SK-N-MC (cell line): ENCODE results near the gene ABCD2.

ENCODE experiments used
- EZH2 ChIP-seq: fragments of 200-600 bp; sonication (generic); IDR thresholded peaks from one replicate; pipeline ENCODE4 v1.6.1; 2017; ENCODE audit warnings: antibody characterized with exemption
- FOXP2 ChIP-seq: optimal IDR thresholded peaks from 2 replicates; pipeline ENCODE3; 2011; ENCODE audit warnings: mild to moderate bottlenecking, moderate library complexity; ENCODE audit not compliant: insufficient read depth; ENCODE audit errors: extremely low read length, control extremely low read depth
- POLR2AphosphoS5 ChIP-seq: IDR thresholded peaks from 2 replicates; pipeline ENCODE4 v1.6.1; 2012; ENCODE audit warnings: mild to moderate bottlenecking, low read depth, low read length, borderline replicate concordance

DNA sequence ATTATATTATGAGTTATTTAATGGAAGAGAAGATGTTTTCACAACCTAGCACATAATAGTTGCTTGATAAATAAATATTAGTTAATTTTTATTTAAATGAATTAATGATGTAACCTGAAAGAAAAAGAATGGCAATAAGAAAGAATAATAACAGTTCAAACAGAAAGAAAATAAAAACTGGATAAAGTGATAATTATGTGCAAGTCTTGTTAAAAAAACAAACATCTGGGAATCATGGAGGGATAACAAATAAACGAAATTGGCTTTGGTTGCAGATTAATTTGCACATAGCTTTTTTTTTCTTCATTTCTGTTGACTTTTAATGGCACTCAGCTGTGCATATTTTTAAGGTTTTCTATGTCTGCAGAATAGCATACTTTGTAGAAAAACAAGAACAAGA, 23.4 kb upstream of the ABCD2 start:
- TF ChIP-seq POLR2AphosphoS5 (no peak), EZH2 (no peak), FOXP2 (no peak)
